Fibroblast of peridontal ligament (primary cell): ENCODE data around the gene KIF2A.

ENCODE experiments used
- DNase-seq: peaks from one replicate; pipeline ENCODE4 v3.0.0-alpha.2; 2010; ENCODE audit errors: extremely low read depth

KIF2A gene

GRCh38 chr5:62305715-62306322 is at the start of gene KIF2A:
Gene KIF2A (plus strand): TSS chr5:62306206. CDS start chr5:62306473, 267 bp downstream.
- DNase-seq, result peak; percentile 84

GRCh38 chr5:62257020-62257367 is 49.0 kb upstream of the KIF2A start:
- DNase-seq, result no peak

- no peak for DNase-seq
Observed at GRCh38 chr5:62258654-62259053, 47.4 kb upstream of the KIF2A start.

- DNase-seq, result no peak
Observed at GRCh38 chr5:62259699-62260250, 46.2 kb upstream of the KIF2A start.

GRCh38 chr5:62260513-62260912 is 45.5 kb upstream of the KIF2A start:
- DNase-seq, result no peak

- no peak for DNase-seq
Observed at GRCh38 chr5:62263401-62263800, 42.6 kb upstream of the KIF2A start.

- DNase-seq, result no peak
Observed at GRCh38 chr5:62265648-62266112, 40.3 kb upstream of the KIF2A start.

GRCh38 chr5:62266573-62266972 is 39.4 kb upstream of the KIF2A start:
- DNase-seq, result no peak

- no peak for DNase-seq
Observed at GRCh38 chr5:62268234-62268633, 37.8 kb upstream of the KIF2A start.

- no peak for DNase-seq
Observed at GRCh38 chr5:62268792-62269191, 37.2 kb upstream of the KIF2A start.

GRCh38 chr5:62271370-62271769 is 34.6 kb upstream of the KIF2A start:
- no peak for DNase-seq

GRCh38 chr5:62271870-62272269 is 34.1 kb upstream of the KIF2A start:
- no peak for DNase-seq

GRCh38 chr5:62273687-62274086 is 32.3 kb upstream of the KIF2A start:
- DNase-seq, result no peak

GRCh38 chr5:62275581-62275980 is 30.4 kb upstream of the KIF2A start:
- DNase-seq, result no peak

- DNase-seq, result no peak
Observed at GRCh38 chr5:62281411-62281810, 24.6 kb upstream of the KIF2A start.

- no peak for DNase-seq
Observed at GRCh38 chr5:62282064-62282463, 23.9 kb upstream of the KIF2A start.

- no peak for DNase-seq
Observed at GRCh38 chr5:62283005-62283404, 23.0 kb upstream of the KIF2A start.

- no peak for DNase-seq
Observed at GRCh38 chr5:62283861-62284260, 22.1 kb upstream of the KIF2A start.

GRCh38 chr5:62284946-62285891 is 20.8 kb upstream of the KIF2A start:
- DNase-seq, result no peak

- no peak for DNase-seq
Observed at GRCh38 chr5:62286834-62287233, 19.2 kb upstream of the KIF2A start.

- no peak for DNase-seq
Observed at GRCh38 chr5:62287237-62287636, 18.8 kb upstream of the KIF2A start.

- DNase-seq, result no peak
Observed at GRCh38 chr5:62288118-62288517, 17.9 kb upstream of the KIF2A start.

GRCh38 chr5:62289813-62290212 is 16.2 kb upstream of the KIF2A start:
- no peak for DNase-seq
